ENCODE results near the gene ARHGAP30.
A peak's percentile ranks its signal among the peaks of the same experiment; 100 is the strongest.

ARHGAP30 gene

GRCh38 chr1:161051219-161051618 lies 18.5 kb downstream of the ARHGAP30 start:
- H3K27ac ChIP-seq = no peak overlapping the region
- TF ChIP-seq, protein P1, sequence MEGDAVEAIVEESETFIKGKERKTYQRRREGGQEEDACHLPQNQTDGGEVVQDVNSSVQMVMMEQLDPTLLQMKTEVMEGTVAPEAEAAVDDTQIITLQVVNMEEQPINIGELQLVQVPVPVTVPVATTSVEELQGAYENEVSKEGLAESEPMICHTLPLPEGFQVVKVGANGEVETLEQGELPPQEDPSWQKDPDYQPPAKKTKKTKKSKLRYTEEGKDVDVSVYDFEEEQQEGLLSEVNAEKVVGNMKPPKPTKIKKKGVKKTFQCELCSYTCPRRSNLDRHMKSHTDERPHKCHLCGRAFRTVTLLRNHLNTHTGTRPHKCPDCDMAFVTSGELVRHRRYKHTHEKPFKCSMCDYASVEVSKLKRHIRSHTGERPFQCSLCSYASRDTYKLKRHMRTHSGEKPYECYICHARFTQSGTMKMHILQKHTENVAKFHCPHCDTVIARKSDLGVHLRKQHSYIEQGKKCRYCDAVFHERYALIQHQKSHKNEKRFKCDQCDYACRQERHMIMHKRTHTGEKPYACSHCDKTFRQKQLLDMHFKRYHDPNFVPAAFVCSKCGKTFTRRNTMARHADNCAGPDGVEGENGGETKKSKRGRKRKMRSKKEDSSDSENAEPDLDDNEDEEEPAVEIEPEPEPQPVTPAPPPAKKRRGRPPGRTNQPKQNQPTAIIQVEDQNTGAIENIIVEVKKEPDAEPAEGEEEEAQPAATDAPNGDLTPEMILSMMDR (conservative IDR thresholded peaks at IDR 0.05) = no peak
- no peak for TF ChIP-seq ZFX (IDR thresholded peaks at IDR 0.05)

DNA sequence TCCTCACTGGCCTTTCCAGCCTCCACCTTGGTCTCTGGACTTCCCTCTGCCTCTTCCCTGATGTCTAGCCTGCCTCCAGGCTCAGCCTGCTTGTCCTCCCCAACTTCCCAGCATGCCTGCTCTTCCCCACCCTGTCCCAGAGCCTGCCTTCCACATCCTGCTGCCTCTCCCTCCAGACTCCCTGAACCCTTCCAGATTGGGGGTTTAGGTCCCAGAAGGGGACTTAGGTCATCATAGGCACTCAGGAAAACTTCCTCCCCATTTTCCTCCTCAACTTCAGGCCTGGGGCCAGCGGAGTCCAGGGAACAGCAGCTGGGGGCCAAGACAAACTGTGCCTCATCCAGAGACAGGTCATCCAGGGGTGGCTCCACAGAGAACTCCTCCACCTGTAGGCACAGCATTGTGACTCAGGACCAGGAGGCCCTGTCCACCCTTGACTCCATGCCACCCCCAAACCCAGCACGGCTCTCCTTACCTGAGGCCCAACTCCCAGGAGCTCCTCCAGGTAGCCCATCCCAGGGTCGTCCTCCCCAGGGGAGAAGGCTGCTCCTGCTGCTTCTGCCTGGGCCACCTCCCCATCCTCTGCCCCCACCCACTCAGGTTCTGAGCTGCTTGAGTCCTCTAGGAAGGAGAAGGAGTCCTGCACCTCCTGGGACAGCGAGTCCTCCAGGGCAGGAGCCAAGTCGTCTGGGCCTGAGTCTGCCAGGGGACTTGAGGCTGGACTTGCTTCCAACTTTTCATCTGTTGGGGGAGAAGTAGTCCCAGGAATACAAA lies 20.6 kb downstream of the ARHGAP30 start:
- no peak overlapping the region for H3K27ac ChIP-seq
- no peak for TF ChIP-seq ZFX (IDR thresholded peaks at IDR 0.05)
- TF ChIP-seq, protein P1 (conservative IDR thresholded peaks at IDR 0.05) = no peak

DNA sequence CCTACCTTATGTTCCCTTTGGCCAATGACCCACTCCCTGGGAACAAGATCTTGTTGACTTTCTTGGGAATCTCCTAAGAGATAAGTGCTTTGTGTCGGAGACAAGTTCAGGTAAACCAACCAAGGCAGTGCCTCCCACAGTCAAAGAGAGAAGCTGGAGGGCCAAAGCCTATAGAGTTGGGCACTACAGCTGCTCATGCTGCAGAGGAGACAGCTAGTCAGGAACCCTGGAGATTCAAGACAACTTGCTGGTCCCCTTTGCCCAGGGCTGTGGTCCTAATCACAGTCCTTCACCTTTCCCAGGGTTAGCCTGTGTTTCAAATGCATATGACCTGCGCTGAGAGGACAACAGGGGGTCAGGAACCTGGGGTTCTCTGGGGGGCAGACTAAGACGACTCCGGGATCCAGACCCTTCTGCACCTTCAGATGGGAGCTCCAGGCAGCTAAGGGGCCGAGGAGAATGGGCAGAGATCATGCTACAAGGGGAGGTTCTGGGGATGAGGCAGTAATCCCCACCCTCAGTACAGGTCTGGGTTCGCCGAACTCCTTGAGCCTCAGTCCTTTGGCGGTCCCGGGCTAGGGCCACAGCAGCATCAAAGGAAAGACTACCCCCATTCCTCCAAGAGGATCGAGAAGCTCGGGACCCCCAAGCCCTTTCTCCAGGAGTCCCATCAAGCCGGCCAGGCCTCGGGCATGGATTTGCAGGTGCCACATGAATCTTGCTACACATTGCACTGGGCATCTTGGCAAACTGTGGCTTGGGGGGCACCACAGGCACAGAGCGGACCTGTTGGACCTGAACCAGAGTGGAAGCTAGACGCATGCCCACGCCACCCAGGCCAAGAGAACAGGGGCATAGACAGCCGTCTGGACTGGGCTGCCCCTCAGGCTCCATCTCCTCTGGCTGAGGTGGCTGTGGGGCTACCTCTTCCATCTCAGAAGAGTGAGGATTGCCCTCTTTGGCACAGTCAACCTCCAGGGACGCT lies 22.0 kb downstream of the ARHGAP30 start:
- H3K27ac ChIP-seq = no peak overlapping the region
- TF ChIP-seq, protein P1 (conservative IDR thresholded peaks at IDR 0.05) = no peak
- no peak for TF ChIP-seq ZFX (IDR thresholded peaks at IDR 0.05)

DNA sequence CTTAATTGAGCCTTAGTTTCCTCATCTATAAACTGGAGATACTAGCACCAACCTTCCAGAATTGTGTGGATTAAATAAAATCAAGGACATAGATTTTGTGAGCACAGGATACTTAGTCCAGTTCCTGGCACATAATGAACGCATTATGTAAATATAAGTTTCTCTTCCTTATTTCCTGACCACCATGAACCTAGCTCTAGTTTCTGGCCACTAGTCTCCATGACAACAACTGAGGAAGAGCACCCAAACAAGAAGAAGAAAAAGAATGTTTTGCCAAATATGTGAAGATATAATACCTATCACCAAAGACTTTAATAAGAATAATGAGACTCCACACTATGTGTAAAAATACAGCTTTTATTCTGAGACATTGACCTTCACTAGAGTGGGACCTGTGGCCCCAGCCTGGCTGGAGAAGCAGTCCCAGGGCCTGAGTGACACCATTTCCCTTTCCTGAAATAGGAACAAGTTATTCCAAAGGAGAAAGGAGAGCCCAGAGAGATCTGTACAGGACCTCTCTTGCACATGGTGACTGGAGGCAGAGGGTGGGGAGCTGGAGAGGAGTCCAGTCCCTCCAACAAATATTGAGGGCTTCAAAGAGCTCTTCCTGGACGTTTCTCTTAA lies 23.0 kb downstream of the ARHGAP30 start:
- H3K27ac ChIP-seq = peak overlapping the region; percentile 94; the same call in 1 of the 2 replicates
- TF ChIP-seq, protein P1 (conservative IDR thresholded peaks at IDR 0.05) = no peak
- no peak for TF ChIP-seq ZFX (IDR thresholded peaks at IDR 0.05)

DNA sequence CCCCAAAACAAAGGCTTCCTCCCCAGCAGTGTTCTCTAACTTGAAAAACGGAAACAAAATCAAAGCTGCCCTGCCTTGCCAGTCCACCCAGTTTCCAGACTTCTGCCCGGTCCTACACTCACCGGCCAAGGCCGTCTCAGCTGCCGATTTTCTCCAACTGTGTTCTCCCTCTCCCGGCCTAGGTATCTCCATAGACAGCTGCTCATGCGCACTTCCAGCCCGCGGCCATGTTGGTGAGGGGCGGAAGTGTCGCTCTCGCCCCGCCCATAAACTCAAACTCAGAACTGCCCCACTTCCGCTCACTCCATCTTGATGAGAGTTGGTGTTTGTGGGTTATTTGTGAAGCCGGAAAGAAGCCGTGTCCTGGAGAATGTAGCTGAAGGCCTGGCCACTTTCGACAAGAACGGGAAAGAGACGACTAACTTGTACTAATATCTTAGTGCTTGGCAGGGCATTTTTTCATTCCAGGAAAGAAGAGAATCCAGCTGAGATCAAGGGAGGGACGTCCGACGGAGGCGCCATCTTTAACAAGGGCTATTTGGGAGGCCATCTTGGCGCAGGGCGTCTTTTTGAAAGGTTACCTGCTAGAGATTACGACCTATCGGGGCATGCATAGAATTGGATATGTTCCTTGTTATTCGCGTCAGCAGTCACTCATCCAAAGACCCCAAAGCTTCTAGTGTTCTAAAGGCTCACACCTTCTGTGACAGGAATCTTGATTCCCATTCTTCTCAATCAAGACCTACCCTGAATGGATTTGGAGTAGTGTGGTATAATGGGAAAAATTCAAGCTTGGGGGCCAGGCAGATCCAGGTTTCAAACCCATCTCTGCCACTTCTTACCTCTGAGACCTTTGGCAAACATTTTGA lies 23.7 kb downstream of the ARHGAP30 start, which contains the start of gene USF1:
Gene USF1 (minus strand): TSS at position 242 of the 869 bp plus-strand sequence. CDS start 2,702 bp downstream, outside the sequence.
- peak within 1 kb of the TSS; percentile 94 for H3K27ac ChIP-seq
- TF ChIP-seq, protein P1 (conservative IDR thresholded peaks at IDR 0.05) = no peak
- peak; percentile 68 for TF ChIP-seq ZFX (IDR thresholded peaks at IDR 0.05)

DNA sequence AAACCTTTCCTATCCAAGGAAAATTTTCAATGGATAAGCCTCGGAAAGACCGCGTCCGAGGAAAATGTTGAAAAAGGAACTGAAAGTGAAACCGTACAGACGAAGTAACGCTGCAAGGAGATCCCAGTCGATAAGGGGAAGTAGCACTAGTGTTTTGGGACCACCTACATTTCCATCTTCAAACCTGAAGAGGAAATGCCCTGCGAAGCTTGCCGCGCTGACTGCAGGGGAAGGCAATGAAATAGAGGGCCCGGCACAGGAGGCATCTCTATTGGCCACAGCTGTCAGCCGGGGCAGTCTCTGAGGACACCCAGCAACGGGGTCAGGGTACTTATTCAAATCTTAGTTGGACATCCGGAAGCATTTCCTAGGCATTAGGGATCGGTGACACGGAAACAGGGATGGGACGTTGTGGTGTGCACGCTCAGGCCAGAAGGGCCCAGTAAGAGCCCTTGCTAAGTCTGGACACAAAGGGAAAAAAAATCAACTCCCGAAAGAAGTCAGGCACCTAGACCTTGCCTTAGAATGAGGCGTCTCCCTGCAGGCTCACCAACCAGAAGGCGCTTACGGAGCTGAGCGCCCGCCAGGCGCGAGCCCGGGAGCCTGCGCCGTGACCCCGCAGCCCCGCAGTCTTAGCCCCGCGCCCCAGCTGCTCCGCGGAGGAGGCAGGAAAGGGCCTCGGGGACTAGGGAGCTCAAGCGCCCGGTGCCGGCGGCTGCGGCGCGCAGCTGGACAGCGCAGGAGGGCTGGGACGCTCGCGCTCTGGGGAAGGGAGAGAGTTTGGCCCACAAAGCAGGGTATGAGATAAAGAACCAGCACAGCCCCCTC lies 24.6 kb downstream of the ARHGAP30 start:
- TF ChIP-seq ZFX (IDR thresholded peaks at IDR 0.05) = peak; percentile 79
- TF ChIP-seq, protein P1 (conservative IDR thresholded peaks at IDR 0.05) = no peak
- H3K27ac ChIP-seq = peak overlapping the region; percentile 94
